Activated CD8-positive, alpha-beta T cell treated with anti-CD3 and anti-CD28 coated beads for 36 hours (primary cell): ENCODE measurements around the gene AATF. TPM values are rescaled to one million over a fixed set of nuclear protein-coding genes. Genes with fewer than 3 reads are reported as not detected.
A peak's percentile ranks its signal among the peaks of the same experiment; 100 is the strongest.

ENCODE experiments used
- ATAC-seq: fragments of 200-7000 bp; cut with Tn5 transposase; one replicate; pipeline ENCODE4 v1.10.0; 2021; ENCODE audit warnings: mild to moderate bottlenecking, moderate library complexity
- CTCF ChIA-PET: fragments of 350-600 bp; sonication (Branson Sonifier 250); formaldehyde crosslinking; loops from one replicate; lab custom pipeline; 2021; ENCODE audit warnings: antibody characterized with exemption; lab: Charles Lee
- POLR2A ChIA-PET: fragments of 350-600 bp; sonication (Branson Sonifier 250); formaldehyde crosslinking; loops from one replicate; lab custom pipeline; 2021; ENCODE audit warnings: antibody characterized with exemption; lab: Charles Lee
- DNase-seq: peaks from one replicate; pipeline ENCODE4 v3.0.0-alpha.2; 2020
- H3K27ac Mint-ChIP-seq: one replicate; pipeline ENCODE4 v1.8.0; 2021; ENCODE audit warnings: mild to moderate bottlenecking, mixed read lengths
- H3K27me3 Mint-ChIP-seq: one replicate; pipeline ENCODE4 v1.8.0; 2021; ENCODE audit warnings: mixed read lengths
- H3K36me3 Mint-ChIP-seq: one replicate; pipeline ENCODE4 v1.8.0; 2021; ENCODE audit warnings: low read depth, mixed read lengths
- H3K4me1 Mint-ChIP-seq: one replicate; pipeline ENCODE4 v1.8.0; 2021; ENCODE audit warnings: low read depth, mixed read lengths
- H3K4me3 Mint-ChIP-seq: one replicate; pipeline ENCODE4 v1.8.0; 2021; ENCODE audit warnings: mild to moderate bottlenecking, moderate library complexity, mixed read lengths
- H3K9me3 Mint-ChIP-seq: one replicate; pipeline ENCODE4 v1.8.0; 2021; ENCODE audit warnings: mixed read lengths
- intact Hi-C: fragments of 100-400 bp; cut with micrococcal nuclease; formaldehyde crosslinking; loops from one replicate; pipeline ENCODE4 v1.10.0; 2022
- total RNA-seq, 2 experiments: library from RNA; stranded (reverse); gene quantifications; one replicate each; pipeline ENCODE4 v1.2.3, GENCODE V29; 2021
- TF ChIP-seq, protein P1 (sequence below): fragments of 200-600 bp; IDR thresholded peaks from one replicate; pipeline ENCODE4 v1.8.0; 2022; ENCODE audit warnings: antibody characterized with exemption, mild to moderate bottlenecking

AATF gene
- total RNA-seq, 2 experiments from 2014 or later: 81.8 to 90.3 TPM

DNA sequence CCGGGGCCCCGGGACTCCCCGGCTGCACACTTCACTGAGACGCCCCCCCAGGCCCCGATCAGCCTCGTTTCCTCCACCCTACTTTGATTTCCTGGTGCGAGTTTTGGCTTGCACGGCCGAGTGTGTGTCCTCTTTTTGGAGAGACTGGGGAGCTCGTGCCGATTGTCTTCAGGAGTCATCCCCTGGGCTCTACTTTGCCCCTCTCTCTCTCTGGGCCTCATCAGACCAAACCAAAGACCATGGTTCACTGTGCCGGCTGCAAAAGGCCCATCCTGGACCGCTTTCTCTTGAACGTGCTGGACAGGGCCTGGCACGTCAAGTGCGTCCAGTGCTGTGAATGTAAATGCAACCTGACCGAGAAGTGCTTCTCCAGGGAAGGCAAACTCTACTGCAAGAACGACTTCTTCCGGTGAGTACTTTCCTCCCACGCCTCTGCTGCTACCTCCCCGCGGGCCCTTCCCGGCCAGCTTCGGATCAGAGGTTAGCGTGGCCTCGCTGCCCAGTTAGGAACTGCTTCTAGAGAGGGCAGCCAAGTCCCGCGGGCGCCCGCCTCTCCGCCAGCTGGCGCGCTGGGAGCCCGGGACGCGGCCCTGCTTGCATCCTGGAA is 10.7 kb upstream of the AATF start:
- Mint-ChIP-seq H3K4me1 (peaks cover 61% of the 10 kb centered on the region), H3K9me3 (no peaks in the 10 kb centered on the region), H3K27me3 (peaks cover 79% of the 10 kb centered on the region), H3K4me3 (peak overlapping the region; percentile 66), H3K36me3 (no peaks in the 10 kb centered on the region), H3K27ac (no peak overlapping the region)
- peak; percentile 19 for ATAC-seq
- DNase-seq: peak; percentile 59
- ChIA-PET CTCF (interaction anchor here (1.2 kb wide), 1 partner anchor 21 kb away, joined by 4 read pairs; no protein-coding TSS in a partner anchor), POLR2A (interaction anchor here (0.9 to 3.2 kb wide), 5 partner anchors 10 to 217 kb away, joined by 3 to 19 read pairs (median 3); partner anchors contain the start of gene AATF)
- intact Hi-C loops: loop anchor here (10.0 kb wide), 1 partner anchor 213 kb away; no protein-coding TSS in a partner anchor
- TF ChIP-seq, protein P1, sequence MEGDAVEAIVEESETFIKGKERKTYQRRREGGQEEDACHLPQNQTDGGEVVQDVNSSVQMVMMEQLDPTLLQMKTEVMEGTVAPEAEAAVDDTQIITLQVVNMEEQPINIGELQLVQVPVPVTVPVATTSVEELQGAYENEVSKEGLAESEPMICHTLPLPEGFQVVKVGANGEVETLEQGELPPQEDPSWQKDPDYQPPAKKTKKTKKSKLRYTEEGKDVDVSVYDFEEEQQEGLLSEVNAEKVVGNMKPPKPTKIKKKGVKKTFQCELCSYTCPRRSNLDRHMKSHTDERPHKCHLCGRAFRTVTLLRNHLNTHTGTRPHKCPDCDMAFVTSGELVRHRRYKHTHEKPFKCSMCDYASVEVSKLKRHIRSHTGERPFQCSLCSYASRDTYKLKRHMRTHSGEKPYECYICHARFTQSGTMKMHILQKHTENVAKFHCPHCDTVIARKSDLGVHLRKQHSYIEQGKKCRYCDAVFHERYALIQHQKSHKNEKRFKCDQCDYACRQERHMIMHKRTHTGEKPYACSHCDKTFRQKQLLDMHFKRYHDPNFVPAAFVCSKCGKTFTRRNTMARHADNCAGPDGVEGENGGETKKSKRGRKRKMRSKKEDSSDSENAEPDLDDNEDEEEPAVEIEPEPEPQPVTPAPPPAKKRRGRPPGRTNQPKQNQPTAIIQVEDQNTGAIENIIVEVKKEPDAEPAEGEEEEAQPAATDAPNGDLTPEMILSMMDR: no peak

DNA sequence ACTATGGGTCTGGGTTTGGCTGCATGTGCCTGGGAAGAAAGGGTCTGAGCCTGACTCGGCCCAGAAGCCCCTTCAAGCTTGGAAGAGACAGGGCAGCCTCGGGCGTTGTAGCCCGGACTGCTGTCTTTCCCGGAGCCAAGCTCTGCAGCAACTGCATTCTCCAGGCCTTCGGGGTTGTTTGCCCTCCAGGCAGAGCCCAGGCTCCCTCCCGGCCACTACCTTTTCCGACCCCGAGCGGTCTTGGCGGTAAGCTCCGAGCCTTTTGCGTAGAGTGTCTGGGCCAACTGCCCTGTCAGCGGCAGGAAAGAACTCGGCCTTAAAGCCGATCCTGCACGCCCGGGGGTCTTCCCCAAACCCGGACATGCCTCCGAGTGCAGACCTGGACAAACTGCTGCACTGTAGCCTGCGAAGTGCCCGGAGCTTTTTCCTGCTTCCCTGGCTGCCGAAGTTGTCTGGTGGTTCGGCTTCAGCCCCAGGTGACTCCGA is 10.1 kb upstream of the AATF start:
- H3K36me3 Mint-ChIP-seq: no peaks in the 10 kb centered on the region
- TF ChIP-seq, protein P1: no peak
- ATAC-seq: no peak
- H3K4me1 Mint-ChIP-seq: peaks cover 59% of the 10 kb centered on the region
- H3K27ac Mint-ChIP-seq: no peak overlapping the region
- intact Hi-C loops: loop anchor here (10.0 kb wide), 1 partner anchor 214 kb away; no protein-coding TSS in a partner anchor
- no peak overlapping the region for H3K4me3 Mint-ChIP-seq
- ChIA-PET CTCF (interaction anchor here (1.2 kb wide), 1 partner anchor 20 kb away, joined by 4 read pairs; no protein-coding TSS in a partner anchor), POLR2A (interaction anchor here (1.0 to 3.2 kb wide), 4 partner anchors 10 to 217 kb away, joined by 3 to 19 read pairs (median 3); partner anchors contain the start of gene AATF)
- H3K9me3 Mint-ChIP-seq: no peaks in the 10 kb centered on the region
- no peak for DNase-seq
- H3K27me3 Mint-ChIP-seq: peaks cover 78% of the 10 kb centered on the region

DNA sequence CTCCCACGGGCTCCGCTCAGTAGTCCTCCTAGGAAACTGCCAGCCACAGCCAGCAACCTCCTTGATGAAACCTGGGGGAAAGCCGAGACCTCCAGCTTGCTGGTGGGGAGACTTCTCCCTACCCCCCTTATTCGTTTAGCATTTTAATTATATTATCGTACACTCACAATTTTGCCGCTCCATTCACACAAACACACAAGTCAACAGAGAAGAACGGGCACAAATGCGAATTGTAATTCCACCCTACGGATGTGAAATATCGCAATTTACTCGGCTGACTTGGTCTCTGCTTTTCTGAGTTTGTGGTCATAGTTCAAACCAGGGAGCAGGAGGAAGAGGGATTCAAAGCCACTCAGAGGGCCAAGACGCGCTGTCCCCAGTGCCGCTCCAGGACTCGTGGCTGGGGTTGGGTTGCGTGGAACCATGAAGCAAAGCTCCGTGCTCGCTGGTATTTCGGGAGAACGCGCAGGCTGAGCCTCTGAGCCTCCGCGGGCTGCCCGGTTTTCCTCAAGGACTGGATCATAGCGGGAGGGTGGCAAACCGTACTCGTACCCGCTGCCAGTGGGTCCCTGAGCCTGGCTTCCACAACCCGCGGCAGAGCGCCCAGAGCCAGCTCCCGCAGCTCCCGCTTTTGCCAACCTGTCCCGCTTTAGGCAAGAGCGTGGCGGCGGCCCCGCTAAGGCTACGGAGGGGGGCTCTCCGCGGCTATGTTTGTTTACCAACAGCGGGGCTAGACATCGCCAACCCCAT is 9.5 kb upstream of the AATF start:
- CTCF ChIA-PET: interaction anchor here (1.2 kb wide), 1 partner anchor 20 kb away, joined by 4 read pairs; no protein-coding TSS in a partner anchor
- intact Hi-C loops: loop anchor here (10.0 kb wide), 1 partner anchor 214 kb away; no protein-coding TSS in a partner anchor

DNA sequence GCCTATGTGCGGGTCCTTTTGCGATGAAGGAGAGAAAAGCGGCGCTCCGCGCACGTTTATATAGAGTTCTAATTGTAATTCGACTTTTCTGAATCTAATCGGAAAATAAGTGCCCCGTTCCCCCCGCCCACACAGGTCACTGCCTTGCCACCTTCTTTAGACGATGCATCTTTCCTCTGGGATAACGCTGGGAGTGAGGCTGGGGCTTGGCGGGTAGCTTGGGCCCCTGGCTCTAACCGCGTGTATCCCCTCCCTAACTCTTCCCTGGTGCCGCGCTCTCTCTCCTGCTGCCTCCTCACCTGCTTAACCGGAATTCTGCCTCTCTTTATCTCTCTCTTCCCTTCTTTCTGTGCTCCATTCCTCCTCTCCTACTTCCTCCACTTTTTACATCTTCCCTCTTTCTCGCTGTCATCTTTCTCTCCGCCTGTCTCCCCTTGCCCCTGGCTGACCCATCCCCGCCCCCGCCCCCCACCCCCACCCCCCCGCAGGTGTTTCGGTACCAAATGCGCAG is 8.9 kb upstream of the AATF start:
- H3K4me1 Mint-ChIP-seq: peaks cover 54% of the 10 kb centered on the region
- no peak overlapping the region for H3K4me3 Mint-ChIP-seq
- no peaks in the 10 kb centered on the region for H3K9me3 Mint-ChIP-seq
- ATAC-seq (no peak), DNase-seq (no peak)
- no peaks in the 10 kb centered on the region for H3K36me3 Mint-ChIP-seq
- POLR2A ChIA-PET: interaction anchor here (0.6 to 3.2 kb wide), 3 partner anchors 9 to 151 kb away, joined by 3 to 19 read pairs (median 6); partner anchors contain the start of gene AATF
- intact Hi-C loops: loop anchor here (10.0 kb wide), 1 partner anchor 215 kb away; no protein-coding TSS in a partner anchor
- H3K27me3 Mint-ChIP-seq: peaks cover 82% of the 10 kb centered on the region
- no peak overlapping the region for H3K27ac Mint-ChIP-seq
- TF ChIP-seq, protein P1: no peak
- CTCF ChIA-PET: no interaction called here

More for the DNA sequence above, 9.5 kb upstream of the AATF start:
- ATAC-seq (no peak), DNase-seq (no peak)
- Mint-ChIP-seq H3K9me3 (no peaks in the 10 kb centered on the region), H3K36me3 (no peaks in the 10 kb centered on the region), H3K4me1 (peaks cover 56% of the 10 kb centered on the region), H3K27me3 (peaks cover 77% of the 10 kb centered on the region), H3K4me3 (no peak overlapping the region), H3K27ac (no peak overlapping the region)
- TF ChIP-seq, protein P1: no peak
- POLR2A ChIA-PET: interaction anchor here (0.6 to 3.2 kb wide), 4 partner anchors 9 to 150 kb away, joined by 3 to 19 read pairs (median 4); partner anchors contain the start of gene AATF
